Lower leg skin (tissue), 3 donors: ENCODE results near the gene ATOH1.

ENCODE experiments used
- CTCF ChIP-seq, 3 donors: fragments of 450-650 bp; IDR thresholded peaks; one replicate each; pipeline ENCODE4 v1.5.1; 2016; ENCODE audit warnings: antibody characterized with exemption in 3 of 3, mild to moderate bottlenecking in 3 of 3, moderate library complexity in 2 of 3
- POLR2A ChIP-seq, 2 donors: fragments of 450-650 bp; IDR thresholded peaks; one replicate each; pipeline ENCODE4 v1.6.1; 2016 to 2017; ENCODE audit warnings: antibody characterized with exemption in 2 of 2, mild to moderate bottlenecking in 1 of 2, moderate library complexity in 1 of 2

- no peak for TF ChIP-seq POLR2A (IDR thresholded peaks at IDR 0.05)
- TF ChIP-seq CTCF (IDR thresholded peaks at IDR 0.05): no peak
Measured at GRCh38 chr4:93825551-93826216, 2.9 kb upstream of the ATOH1 start.
